ENCODE results near the gene HSFX3.
"Not testable (repeated sequence)": the region's sequence is repeated elsewhere in the genome, so short reads cannot be mapped to it uniquely, and the experiment has no call there.

- TF ChIP-seq CTCF (IDR thresholded peaks at IDR 0.05; ENCODE audit: insufficient read depth, low read length, poor library complexity, severe bottlenecking); EZH2phosphoT487 (conservative IDR thresholded peaks at IDR 0.05; ENCODE audit: low read length): not testable (repeated sequence)
Observed at GRCh38 chrX:149585631-149586030, 35.9 kb upstream of the HSFX3 start.
